AG09319 (cell line): ENCODE data around the gene DEFB129.
"Not testable (repeated sequence)": the region's sequence is repeated elsewhere in the genome, so short reads cannot be mapped to it uniquely, and the experiment has no call there.

Experiments used
- DNase-seq: peaks from one replicate; pipeline ENCODE4 v3.0.0-alpha.2; 2010; ENCODE audit warnings: low read depth; ENCODE audit errors: extremely low read depth
- CTCF ChIP-seq: IDR thresholded peaks from 2 replicates; pipeline ENCODE4 v1.5.1; 2011; ENCODE audit warnings: low read depth, mild to moderate bottlenecking, inconsistent platforms, low read length, moderate library complexity

Gene DEFB129, protein sequence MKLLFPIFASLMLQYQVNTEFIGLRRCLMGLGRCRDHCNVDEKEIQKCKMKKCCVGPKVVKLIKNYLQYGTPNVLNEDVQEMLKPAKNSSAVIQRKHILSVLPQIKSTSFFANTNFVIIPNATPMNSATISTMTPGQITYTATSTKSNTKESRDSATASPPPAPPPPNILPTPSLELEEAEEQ

DNA sequence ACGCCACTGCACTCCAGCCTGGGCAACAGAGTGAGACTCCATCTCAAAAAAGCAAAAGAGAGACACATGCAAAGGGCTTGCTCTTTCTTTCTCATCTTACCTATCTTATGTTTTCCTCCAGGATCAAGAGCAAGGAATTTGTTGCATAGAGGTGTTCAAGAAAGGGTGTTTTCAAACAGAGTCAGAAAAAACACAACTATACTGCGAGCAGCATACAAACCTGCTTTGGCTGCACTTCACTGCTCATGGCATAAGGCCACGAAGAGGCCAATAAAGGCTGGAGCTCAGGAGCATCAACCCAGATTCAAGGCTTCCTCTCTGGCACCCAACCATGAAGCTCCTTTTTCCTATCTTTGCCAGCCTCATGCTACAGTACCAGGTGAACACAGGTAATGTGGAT lies at the start of gene DEFB129:
Gene DEFB129, plus strand, starts transcription at position 301 of the 400 bp plus-strand sequence. Its CDS starts 31 bp downstream, at position 332.
- TF ChIP-seq CTCF = no peak

DNA sequence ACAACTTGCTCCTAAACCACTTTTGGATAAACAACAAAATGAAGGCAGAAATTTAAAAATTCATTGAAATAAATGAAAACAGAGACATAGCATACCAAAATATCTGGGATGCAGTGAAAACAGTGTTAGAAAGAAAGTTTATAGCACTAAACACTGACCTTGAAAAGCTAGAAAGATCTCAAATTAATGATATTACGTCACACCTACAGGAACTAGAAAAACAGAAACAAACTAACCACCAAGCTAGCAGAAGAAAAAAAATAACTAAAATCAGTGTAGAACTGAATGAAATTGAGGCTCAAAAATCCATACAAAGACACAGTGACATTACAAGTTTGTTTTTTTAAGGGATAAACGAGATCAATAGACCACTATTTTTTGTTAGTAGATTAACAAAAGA lies 42.8 kb upstream of the DEFB129 start:
- no peak for DNase-seq

More for the DNA sequence above, at the start of gene DEFB129:
- no peak for DNase-seq

DNA sequence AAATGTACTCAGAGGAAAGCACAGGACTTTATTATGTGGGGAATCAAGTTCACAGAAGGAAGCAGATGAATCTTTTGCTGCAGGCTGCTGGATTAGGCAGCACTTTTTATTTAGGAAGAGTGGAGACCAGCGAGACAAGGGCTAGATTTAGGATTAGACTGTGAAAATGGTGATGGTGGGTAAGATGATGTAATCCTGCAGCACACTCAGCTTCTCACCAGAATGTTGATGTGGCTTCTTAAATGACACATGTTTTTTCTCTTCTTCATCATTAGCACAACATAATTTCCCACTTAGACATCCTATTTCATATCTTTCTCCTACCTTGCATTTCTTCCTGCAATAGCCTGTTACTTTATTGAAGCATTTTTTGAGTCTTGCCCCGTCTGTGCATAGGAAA lies 39.3 kb upstream of the DEFB129 start:
- TF ChIP-seq CTCF = no peak
- no peak for DNase-seq

More for the DNA sequence above, 42.8 kb upstream of the DEFB129 start:
- TF ChIP-seq CTCF = no peak

GRCh38 chr20:189611-190010 lies 37.4 kb upstream of the DEFB129 start, which contains the start of gene DEFB128:
DEFB128 (minus strand) TSS chr20:189711; CDS start chr20:189623, 88 bp downstream.
- TF ChIP-seq CTCF = no peak
- no peak for DNase-seq

GRCh38 chr20:198225-198624 lies 28.8 kb upstream of the DEFB129 start:
- no peak for TF ChIP-seq CTCF
- DNase-seq = no peak

DNA sequence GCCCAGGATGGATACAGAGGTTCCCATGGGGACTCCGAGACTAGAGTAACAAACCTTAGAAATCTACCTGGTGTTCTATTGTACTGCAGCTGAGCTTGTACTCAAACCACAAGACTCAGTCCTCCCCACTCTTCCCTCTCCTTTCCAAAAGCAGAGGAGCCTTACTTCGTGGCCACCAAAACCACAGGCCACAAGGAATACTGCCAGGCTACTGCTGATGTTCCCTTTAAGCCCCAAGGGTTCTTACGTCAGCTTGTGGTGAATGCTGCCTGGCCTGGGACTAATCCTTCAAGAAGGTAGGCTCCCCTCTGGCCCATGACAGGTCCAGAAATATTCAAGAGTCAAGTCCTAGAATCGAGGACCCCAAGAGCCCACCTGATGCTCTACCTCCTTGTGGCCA lies 27.1 kb upstream of the DEFB129 start:
- DNase-seq = no peak
- TF ChIP-seq CTCF = no peak

DNA sequence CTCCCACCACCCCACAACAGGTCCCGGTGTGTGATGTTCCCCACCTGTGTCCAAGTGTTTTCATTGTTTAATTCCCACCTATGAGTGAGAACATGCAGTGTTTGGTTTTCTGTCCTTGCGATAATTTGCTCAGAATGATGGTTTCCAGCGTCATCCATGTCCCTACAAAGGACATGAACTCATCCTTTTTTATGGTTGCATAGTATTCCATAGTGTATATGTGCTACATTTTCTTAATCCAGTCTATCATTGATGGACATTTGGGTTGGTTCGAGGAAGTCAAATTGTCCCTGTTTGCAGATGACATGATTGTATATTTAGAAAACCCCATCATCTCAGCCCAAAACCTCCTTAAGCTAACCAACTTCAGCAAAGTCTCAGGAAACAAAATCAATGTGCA lies 23.4 kb upstream of the DEFB129 start:
- DNase-seq = not testable (repeated sequence)
